Type B pancreatic cell (in vitro differentiated cells): ENCODE data around the gene SOX18. TPM values are rescaled to one million over a fixed set of nuclear protein-coding genes. Genes with fewer than 3 reads are reported as not detected.

Experiments used
- DNase-seq: peaks from one replicate; pipeline ENCODE4 v3.0.0; 2021; ENCODE audit warnings: mixed read lengths; ENCODE audit not compliant: unreplicated experiment; ENCODE audit errors: extremely low spot score
- H3K27ac Mint-ChIP-seq: 2 replicates; pipeline ENCODE4 v1.8.0; 2021; ENCODE audit warnings: mild to moderate bottlenecking, mixed read lengths
- H3K27me3 Mint-ChIP-seq: 2 replicates; pipeline ENCODE4 v1.8.0; 2021; ENCODE audit warnings: mixed read lengths
- H3K36me3 Mint-ChIP-seq: 2 replicates; pipeline ENCODE4 v1.8.0; 2021; ENCODE audit warnings: mixed read lengths
- H3K4me1 Mint-ChIP-seq: one replicate; pipeline ENCODE4 v1.8.0; 2021; ENCODE audit warnings: mixed read lengths; ENCODE audit not compliant: unreplicated experiment
- H3K4me3 Mint-ChIP-seq: 2 replicates; pipeline ENCODE4 v1.8.0; 2021; ENCODE audit warnings: mild to moderate bottlenecking, mixed read lengths
- H3K9me3 Mint-ChIP-seq: 2 replicates; pipeline ENCODE4 v1.8.0; 2021; ENCODE audit warnings: mixed read lengths
- CTCF ChIP-seq: fragments of 200-600 bp; sonication (generic); conservative IDR thresholded peaks from 2 replicates; pipeline ENCODE4 v1.5.0; 2021; ENCODE audit warnings: antibody characterized with exemption, mild to moderate bottlenecking
- total RNA-seq: library from RNA; stranded (reverse); gene quantifications from 2 replicates; pipeline ENCODE4 v1.2.1, GENCODE V29; 2021; ENCODE audit warnings: low replicate concordance

SOX18 gene
- total RNA-seq, 1 donor from 2014 or later = 0.72 TPM

- no peak for DNase-seq
- Mint-ChIP-seq H3K27me3 (no peaks in the 10 kb centered on the region), H3K4me3 (no peak overlapping the region), H3K4me1 (no peaks in the 10 kb centered on the region), H3K36me3 (peaks cover 33% of the 10 kb centered on the region), H3K27ac (no peak overlapping the region), H3K9me3 (no peaks in the 10 kb centered on the region)
- no peak for TF ChIP-seq CTCF
Measured at GRCh38 chr20:64010711-64011237, 38.7 kb downstream of the SOX18 start.

GRCh38 chr20:64009811-64010387 is 39.5 kb downstream of the SOX18 start:
- Mint-ChIP-seq H3K9me3 (no peaks in the 10 kb centered on the region), H3K27ac (no peak overlapping the region), H3K4me1 (no peaks in the 10 kb centered on the region), H3K36me3 (peaks cover 33% of the 10 kb centered on the region), H3K4me3 (no peak overlapping the region), H3K27me3 (no peaks in the 10 kb centered on the region)
- TF ChIP-seq CTCF = no peak
- no peak for DNase-seq

GRCh38 chr20:64006902-64007301 is 42.5 kb downstream of the SOX18 start:
- Mint-ChIP-seq H3K9me3 (no peaks in the 10 kb centered on the region), H3K27me3 (no peaks in the 10 kb centered on the region), H3K4me1 (no peaks in the 10 kb centered on the region), H3K4me3 (no peak overlapping the region), H3K36me3 (peaks cover 24% of the 10 kb centered on the region), H3K27ac (no peak overlapping the region)
- no peak for DNase-seq
- no peak for TF ChIP-seq CTCF

- peaks cover 26% of the 10 kb centered on the region for H3K36me3 Mint-ChIP-seq
- no peak overlapping the region for H3K27ac Mint-ChIP-seq
- H3K4me1 Mint-ChIP-seq = no peaks in the 10 kb centered on the region
Measured at GRCh38 chr20:64006490-64006889, 42.9 kb downstream of the SOX18 start.

GRCh38 chr20:64005394-64005793 is 44.0 kb downstream of the SOX18 start:
- H3K4me1 Mint-ChIP-seq = no peaks in the 10 kb centered on the region
- no peaks in the 10 kb centered on the region for H3K27me3 Mint-ChIP-seq
- DNase-seq = no peak
- no peaks in the 10 kb centered on the region for H3K9me3 Mint-ChIP-seq
- H3K27ac Mint-ChIP-seq = peak overlapping the region; percentile 93
- no peak overlapping the region for H3K4me3 Mint-ChIP-seq
- TF ChIP-seq CTCF = no peak
- H3K36me3 Mint-ChIP-seq = peaks cover 22% of the 10 kb centered on the region

More at GRCh38 chr20:64006490-64006889, 42.9 kb downstream of the SOX18 start:
- Mint-ChIP-seq H3K4me3 (no peak overlapping the region), H3K9me3 (no peaks in the 10 kb centered on the region), H3K27me3 (no peaks in the 10 kb centered on the region)
- no peak for TF ChIP-seq CTCF
- no peak for DNase-seq
